Stimulated activated effector memory CD8-positive, alpha-beta T cell treated with anti-CD3 and anti-CD28 coated beads, Interleukin-12 subunit alpha, Interleukin-12 subunit beta, amount 100 ng/mL, for 72 hours (primary cell): ENCODE measurements around the gene ZNF622.
A peak's percentile ranks its signal among the peaks of the same experiment; 100 is the strongest.
"Not testable (repeated sequence)": the region's sequence is repeated elsewhere in the genome, so short reads cannot be mapped to it uniquely, and the experiment has no call there.

Source experiments
- ATAC-seq: fragments of 150-1000 bp; cut with Tn5 transposase; 2 replicates; pipeline ENCODE4 v1.10.0; 2021
- DNase-seq, 2 donors: peaks; one replicate each; pipeline ENCODE4 v3.0.0; 2021 to 2022; ENCODE audit warnings: low spot score in 2 of 2
- H3K27ac Mint-ChIP-seq: one replicate; pipeline ENCODE4 v1.8.0; 2022; ENCODE audit warnings: mild to moderate bottlenecking, mixed read lengths
- H3K36me3 Mint-ChIP-seq: one replicate; pipeline ENCODE4 v1.8.0; 2022; ENCODE audit warnings: mild to moderate bottlenecking, mixed read lengths
- H3K4me1 Mint-ChIP-seq: one replicate; pipeline ENCODE4 v1.8.0; 2022; ENCODE audit warnings: mixed read lengths
- H3K4me3 Mint-ChIP-seq: one replicate; pipeline ENCODE4 v1.8.0; 2022; ENCODE audit warnings: mild to moderate bottlenecking, mixed read lengths
- H3K9me3 Mint-ChIP-seq: one replicate; pipeline ENCODE4 v1.8.0; 2022; ENCODE audit warnings: mixed read lengths

ZNF622 gene

DNA sequence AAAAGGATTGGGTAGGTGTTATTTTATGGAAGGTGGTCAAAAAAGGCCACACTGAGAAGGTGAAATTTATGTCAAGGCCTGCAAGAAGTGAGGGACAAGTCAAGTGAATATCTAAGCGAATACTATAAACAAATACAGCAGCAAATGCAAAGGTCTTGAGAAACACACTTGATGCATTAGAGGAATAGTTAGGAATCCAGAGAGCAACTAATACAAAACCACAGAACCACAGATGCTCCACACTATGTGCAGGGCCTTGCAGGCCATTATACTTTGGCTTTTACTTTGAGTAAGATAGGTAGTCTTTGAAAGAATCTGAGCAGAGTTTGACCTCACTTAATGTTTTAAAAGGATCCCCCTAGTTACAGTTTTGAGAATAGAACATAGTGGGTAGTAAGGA is 4.6 kb downstream of the ZNF622 start:
- H3K27ac Mint-ChIP-seq, result peak overlapping the region; percentile 51
- ATAC-seq, result no peak
- DNase-seq, result no peak
- no peaks in the 10 kb centered on the region for H3K9me3 Mint-ChIP-seq
- peak overlapping the region; percentile 10 for H3K4me3 Mint-ChIP-seq
- peaks cover 75% of the 10 kb centered on the region for H3K4me1 Mint-ChIP-seq
- H3K36me3 Mint-ChIP-seq, result peaks cover 97% of the 10 kb centered on the region

DNA sequence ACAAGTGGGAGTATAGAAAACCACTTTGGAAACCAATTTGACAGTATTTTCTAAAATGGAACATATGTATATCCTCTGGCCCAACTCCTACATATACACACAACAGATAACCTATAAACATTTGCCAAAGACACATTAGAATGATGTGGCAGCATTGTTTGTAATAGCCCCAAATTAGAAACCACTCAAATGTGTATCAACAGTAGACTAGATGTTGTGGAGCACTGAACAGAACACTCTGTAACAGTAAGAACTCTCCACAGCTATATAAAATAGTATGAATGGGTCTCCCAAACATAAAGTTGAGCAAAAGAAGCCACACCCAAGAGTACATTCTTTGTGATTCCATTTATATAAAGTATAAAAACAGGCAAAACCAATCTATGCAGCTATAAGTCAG is 6.1 kb downstream of the ZNF622 start:
- Mint-ChIP-seq H3K27ac (peak overlapping the region; percentile 27), H3K36me3 (peaks cover 98% of the 10 kb centered on the region), H3K4me3 (no peak overlapping the region)

DNA sequence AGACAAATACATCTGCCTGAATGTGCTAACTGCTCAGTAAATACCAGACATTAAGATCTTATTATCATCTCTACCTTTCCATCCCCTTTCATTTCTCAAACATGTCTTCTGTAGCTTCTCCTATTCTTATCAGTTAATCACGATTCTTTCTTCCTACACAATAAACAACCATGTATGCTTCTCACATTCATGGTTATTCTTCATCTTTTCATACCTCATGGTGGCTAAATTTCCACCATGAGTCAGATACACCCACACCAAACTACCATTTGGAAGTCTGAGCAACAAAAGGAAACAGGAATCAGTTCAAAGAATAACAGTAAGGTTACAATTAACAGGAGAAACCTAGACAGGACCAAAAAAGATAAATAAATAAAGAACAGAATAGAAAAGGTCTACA is 7.7 kb downstream of the ZNF622 start:
- Mint-ChIP-seq H3K9me3 (no peaks in the 10 kb centered on the region), H3K27ac (peak overlapping the region; percentile 2), H3K4me3 (peak overlapping the region; percentile 1), H3K4me1 (peaks cover 51% of the 10 kb centered on the region), H3K36me3 (peaks cover 100% of the 10 kb centered on the region)
- no peak for DNase-seq
- peak; percentile 64 for ATAC-seq

More for the DNA sequence above, 6.1 kb downstream of the ZNF622 start:
- ATAC-seq (peak; percentile 68), DNase-seq (no peak)
- Mint-ChIP-seq H3K9me3 (no peaks in the 10 kb centered on the region), H3K4me1 (peaks cover 63% of the 10 kb centered on the region)

DNA sequence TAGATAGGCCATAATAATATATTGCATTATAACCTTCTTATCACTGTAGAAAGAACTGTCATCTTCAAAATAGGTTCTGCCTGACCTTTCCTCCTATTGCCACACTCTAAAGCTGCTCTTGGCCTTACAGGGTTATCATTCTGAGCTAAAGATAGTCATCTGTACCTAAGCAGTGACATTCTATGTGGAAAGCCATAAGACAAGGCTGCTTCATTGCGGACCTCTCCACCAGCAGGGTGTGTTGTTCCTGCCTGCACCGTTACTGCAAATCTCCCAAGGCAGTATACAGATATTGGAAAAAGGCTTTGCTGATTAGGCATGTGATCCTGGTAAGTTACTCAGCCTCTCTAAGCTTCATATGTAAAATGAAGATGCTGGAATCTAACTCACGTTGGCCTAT is 8.1 kb downstream of the ZNF622 start:
- Mint-ChIP-seq H3K9me3 (no peaks in the 10 kb centered on the region), H3K4me3 (peak overlapping the region; percentile 1), H3K27ac (peak overlapping the region; percentile 2), H3K4me1 (peaks cover 51% of the 10 kb centered on the region), H3K36me3 (peaks cover 100% of the 10 kb centered on the region)
- DNase-seq (no peak), ATAC-seq (no peak)

DNA sequence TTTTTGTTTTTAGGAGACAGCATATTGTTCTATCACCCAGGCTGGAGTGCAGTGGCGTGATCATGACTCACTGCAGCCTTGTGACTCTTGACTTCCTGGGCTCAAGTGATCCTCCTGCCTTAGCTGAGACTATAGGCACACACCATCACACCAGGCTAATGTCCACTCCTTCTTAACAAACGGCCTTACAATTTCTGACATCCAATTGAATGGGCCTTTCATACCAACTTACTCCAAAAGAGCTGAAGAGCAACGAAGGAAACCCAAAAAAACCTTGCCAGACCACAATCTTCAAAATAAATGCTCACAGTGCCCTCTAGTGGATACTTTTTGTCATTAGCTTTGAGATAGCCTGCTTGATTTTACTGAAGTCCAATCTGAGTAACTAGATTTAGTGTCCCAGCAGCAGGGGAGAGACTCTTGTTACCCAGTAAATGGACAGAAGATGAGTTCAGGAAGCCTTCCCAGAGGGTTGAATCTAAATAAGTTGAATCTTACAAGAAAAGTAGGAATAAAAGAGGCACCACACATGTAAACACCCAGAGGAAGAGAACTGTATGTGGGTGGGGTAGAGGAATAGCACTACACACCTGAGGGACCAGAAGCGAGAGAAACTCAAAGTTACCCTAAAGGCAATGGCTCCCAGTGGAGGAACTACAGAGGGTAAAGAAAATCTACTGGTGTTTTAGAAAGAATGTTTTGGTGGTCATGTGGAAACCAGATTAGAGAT is 9.3 kb downstream of the ZNF622 start:
- DNase-seq, result peak in 1 of 2 donors; percentile 63
- Mint-ChIP-seq H3K4me1 (peaks cover 42% of the 10 kb centered on the region), H3K9me3 (no peaks in the 10 kb centered on the region), H3K27ac (peak overlapping the region; percentile 93), H3K4me3 (peak overlapping the region; percentile 44), H3K36me3 (peaks cover 100% of the 10 kb centered on the region)
- ATAC-seq, result peak; percentile 89

DNA sequence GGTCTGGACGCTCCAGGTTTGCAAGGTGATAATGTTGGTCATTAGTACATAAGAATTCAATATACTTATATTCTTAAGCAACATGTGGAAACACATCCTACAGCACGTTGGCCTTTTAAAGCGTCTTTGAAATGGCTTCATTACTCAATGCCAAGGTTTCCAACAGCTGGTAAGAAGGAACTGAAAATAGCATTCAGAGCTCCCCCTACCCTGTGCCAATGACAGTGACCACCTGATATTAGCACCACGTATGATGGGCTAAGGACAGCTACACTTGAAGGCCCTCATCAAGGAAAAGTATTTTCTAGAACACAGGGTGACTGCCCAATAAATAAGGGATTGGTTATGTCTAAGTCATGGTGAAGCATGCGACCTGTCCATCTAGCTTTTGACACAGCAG is 9.9 kb downstream of the ZNF622 start:
- peaks cover 100% of the 10 kb centered on the region for H3K36me3 Mint-ChIP-seq
- DNase-seq (no peak), ATAC-seq (no peak)
- H3K9me3 Mint-ChIP-seq, result no peaks in the 10 kb centered on the region
- H3K4me1 Mint-ChIP-seq, result peaks cover 36% of the 10 kb centered on the region
- peak overlapping the region; percentile 44 for H3K4me3 Mint-ChIP-seq
- H3K27ac Mint-ChIP-seq, result peak overlapping the region; percentile 93

DNA sequence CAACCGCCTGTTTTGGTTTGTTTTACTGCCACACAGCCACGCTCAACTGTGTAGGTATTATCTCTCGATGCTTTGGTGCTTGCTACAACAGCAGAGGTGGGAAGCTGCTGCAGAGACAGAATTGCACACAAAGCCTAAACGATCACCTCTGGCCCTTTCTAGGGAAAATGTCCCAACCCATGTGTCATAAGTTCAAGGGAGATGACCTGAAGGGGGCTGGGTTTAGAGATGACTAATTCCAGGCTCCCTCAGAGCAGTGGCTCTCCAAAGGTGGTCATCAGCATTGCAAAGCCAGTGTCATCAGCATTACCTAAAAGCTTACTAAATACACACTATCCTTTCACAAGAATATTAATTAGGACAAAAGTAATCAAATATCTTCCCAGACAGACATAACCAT is 10.9 kb downstream of the ZNF622 start:
- H3K27ac Mint-ChIP-seq, result no peak overlapping the region
- peaks cover 100% of the 10 kb centered on the region for H3K36me3 Mint-ChIP-seq
- DNase-seq, result no peak
- H3K4me1 Mint-ChIP-seq, result peaks cover 26% of the 10 kb centered on the region
- no peak overlapping the region for H3K4me3 Mint-ChIP-seq
- ATAC-seq, result no peak
- H3K9me3 Mint-ChIP-seq, result no peaks in the 10 kb centered on the region

DNA sequence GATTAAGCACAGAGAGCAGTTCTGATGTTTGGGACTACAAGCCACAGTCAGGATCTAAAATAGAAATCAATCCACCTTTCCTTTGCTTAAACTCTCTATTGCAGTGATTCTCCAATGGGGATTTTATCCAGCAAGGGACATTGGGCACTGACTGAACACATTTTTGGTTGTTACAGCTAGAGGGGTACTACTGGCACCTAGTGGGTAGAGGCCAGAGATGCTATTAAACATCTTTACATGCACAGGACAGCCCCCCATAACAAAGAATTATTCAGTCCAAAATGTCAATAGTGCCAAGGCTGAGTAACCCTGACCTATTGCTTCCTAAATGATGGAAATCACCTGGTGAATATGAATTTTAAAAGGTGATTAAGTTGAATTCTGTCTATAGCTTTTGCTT is 12.0 kb downstream of the ZNF622 start:
- H3K9me3 Mint-ChIP-seq, result no peaks in the 10 kb centered on the region
- H3K36me3 Mint-ChIP-seq, result peaks cover 100% of the 10 kb centered on the region
- ATAC-seq, result no peak
- H3K27ac Mint-ChIP-seq, result no peak overlapping the region
- H3K4me3 Mint-ChIP-seq, result no peak overlapping the region
- no peak for DNase-seq
- H3K4me1 Mint-ChIP-seq, result peaks cover 20% of the 10 kb centered on the region

DNA sequence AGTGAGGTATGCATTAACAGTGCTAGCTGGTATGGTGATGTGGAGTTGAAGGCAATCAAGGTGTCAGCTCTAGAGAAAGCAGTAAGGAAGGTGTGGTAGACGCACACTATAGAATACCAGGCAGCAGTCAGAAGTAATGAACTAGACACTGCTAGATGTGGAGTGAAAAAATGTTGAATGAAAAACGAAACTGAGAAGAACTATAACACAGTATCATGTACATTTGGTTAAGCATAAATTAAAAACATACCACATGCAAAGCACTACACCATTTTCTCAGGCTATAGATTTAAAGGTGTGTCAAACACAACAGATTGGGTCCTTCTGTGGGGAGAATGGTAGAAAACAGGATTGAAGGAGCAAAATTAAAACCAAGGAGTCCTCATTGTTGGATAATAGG is 15.4 kb downstream of the ZNF622 start:
- no peak overlapping the region for H3K27ac Mint-ChIP-seq
- peaks cover 95% of the 10 kb centered on the region for H3K36me3 Mint-ChIP-seq

DNA sequence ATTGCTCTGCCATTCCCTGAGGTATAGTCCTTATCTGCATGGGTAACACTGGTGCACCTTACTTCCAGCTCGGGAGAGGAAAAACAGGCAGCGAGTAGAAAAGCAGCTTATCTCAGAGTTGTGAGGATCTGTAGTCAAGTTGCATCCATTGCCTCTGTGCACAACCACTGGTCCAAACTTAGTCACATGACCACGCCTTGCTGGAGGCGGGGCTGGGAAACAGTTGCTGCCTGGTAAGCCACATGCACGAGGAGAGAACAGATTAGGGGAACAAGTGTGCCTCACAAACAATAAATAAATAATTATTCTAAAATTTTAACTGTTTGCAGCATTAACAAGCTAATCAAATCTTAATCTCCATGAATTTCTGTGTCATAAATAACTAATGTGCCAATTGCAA is 18.6 kb downstream of the ZNF622 start:
- Mint-ChIP-seq H3K36me3 (peaks cover 63% of the 10 kb centered on the region), H3K4me1 (no peaks in the 10 kb centered on the region)
- no peak for ATAC-seq

More for the DNA sequence above, 15.4 kb downstream of the ZNF622 start:
- no peak overlapping the region for H3K4me3 Mint-ChIP-seq
- no peak for DNase-seq
- no peaks in the 10 kb centered on the region for H3K9me3 Mint-ChIP-seq
- ATAC-seq, result no peak
- H3K4me1 Mint-ChIP-seq, result no peaks in the 10 kb centered on the region

DNA sequence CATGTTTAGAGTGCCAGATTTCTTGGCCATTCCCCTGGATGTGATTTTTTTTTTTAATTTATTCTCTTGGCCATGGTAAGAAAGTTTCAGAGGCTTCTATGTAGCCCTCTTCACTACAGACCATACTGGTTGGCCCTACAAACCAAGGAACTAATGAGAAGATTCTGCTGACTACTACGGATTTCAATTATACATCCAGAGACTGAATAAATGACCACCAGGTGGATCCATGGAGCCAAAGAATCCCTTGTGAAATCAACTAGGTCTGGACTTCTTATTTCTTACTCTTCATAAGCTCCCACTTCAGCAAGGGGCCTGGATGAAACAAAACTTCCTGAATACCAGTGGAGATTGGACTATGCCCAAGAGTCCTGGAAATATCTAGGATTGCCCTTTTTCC is 27.6 kb downstream of the ZNF622 start:
- ATAC-seq (no peak), DNase-seq (no peak)
- no peak overlapping the region for H3K4me3 Mint-ChIP-seq
- no peak overlapping the region for H3K27ac Mint-ChIP-seq
- H3K9me3 Mint-ChIP-seq, result no peaks in the 10 kb centered on the region
- peaks cover 4% of the 10 kb centered on the region for H3K36me3 Mint-ChIP-seq
- H3K4me1 Mint-ChIP-seq, result no peaks in the 10 kb centered on the region

More for the DNA sequence above, 18.6 kb downstream of the ZNF622 start:
- no peak for DNase-seq
- H3K4me3 Mint-ChIP-seq, result no peak overlapping the region
- H3K27ac Mint-ChIP-seq, result no peak overlapping the region
- H3K9me3 Mint-ChIP-seq, result no peaks in the 10 kb centered on the region

DNA sequence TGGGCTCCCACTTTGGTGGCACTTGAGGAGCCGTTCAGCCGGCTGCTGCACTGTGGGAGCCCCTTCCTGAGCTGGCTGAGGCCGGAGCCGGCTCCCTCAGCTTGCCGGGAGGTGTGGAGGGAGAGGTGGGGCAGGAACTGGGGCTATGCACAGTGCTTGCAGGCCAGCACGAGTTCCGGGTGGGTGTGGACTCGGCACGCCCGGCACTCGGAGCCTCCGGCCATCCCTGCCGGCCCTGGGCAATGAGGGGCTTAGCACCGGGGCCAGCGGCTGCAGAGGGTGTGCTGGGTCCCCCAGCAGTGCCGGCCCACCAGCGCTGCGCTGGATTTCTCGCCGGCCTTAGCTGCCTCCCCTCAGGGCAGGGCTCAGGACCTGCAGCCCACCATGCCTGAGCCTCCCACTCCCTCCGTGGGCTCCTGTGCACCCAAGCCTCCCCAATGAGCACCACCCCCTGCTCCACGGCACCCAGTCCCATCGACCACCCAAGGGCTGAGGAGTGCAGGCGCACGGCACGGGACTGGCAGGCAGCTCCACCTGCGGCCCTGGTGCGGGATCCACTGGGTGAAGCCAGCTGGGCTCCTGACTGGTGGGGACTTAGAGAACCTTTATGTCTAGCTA is 29.4 kb downstream of the ZNF622 start:
- not testable (repeated sequence) for H3K4me1 Mint-ChIP-seq, H3K36me3 Mint-ChIP-seq, H3K27ac Mint-ChIP-seq, H3K9me3 Mint-ChIP-seq, ATAC-seq, DNase-seq, H3K4me3 Mint-ChIP-seq

DNA sequence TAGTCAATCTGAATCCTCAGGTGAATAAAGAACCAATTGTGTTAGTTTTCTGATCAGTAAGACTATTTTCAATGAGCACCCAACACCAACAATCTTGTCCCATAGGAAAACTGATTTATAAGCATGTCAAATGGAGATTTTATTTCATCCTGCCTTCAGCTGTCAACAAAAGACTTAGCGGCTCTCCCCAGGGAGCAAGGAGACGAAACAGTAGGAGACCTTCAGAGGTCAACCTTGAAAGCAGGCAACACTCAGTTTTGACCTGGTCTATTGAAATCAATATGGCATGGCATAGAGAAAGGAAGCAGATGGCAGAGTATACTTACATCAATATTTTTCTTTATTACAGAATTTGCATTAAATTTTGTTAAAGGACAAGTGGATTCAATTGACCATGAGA is 34.1 kb downstream of the ZNF622 start:
- ATAC-seq (no peak), DNase-seq (no peak)
- H3K27ac Mint-ChIP-seq, result no peak overlapping the region
- no peak overlapping the region for H3K4me3 Mint-ChIP-seq
- no peaks in the 10 kb centered on the region for H3K4me1 Mint-ChIP-seq
- H3K9me3 Mint-ChIP-seq, result no peaks in the 10 kb centered on the region
- no peaks in the 10 kb centered on the region for H3K36me3 Mint-ChIP-seq

DNA sequence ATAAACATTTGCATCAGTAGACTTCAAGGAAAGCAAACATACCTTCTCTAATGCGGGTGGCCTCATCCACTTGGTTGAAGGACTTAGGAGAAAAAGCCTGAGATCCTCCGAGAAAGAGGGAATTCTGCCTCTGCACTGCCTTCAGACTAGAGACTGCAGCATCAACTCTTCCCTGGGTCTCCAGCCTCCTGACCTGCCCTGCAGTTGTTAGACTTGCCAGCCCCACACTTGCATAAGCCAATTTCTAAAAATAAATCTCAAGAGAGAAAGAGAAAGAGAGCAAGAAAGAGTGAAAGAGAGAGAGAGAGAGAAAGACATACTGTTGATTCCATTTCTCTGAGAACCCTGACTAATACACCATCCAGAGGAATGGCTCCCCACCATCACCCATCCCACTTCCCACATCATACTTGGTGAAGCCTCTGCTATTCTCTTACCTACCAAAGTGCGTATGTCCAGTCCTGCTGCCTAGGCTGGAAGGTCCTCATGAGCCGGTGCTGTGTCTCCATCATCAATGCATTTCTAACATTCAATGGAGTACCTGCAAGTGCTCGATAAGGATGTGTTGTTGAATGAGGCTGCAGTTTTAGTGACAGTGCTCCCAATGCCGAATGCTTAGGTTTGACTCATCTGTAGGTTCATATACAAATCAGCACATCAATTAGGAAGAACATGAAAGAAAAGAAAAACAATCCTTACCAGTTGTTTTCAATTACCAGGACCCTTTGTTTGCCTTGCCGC is 35.1 kb downstream of the ZNF622 start:
- H3K9me3 Mint-ChIP-seq, result no peaks in the 10 kb centered on the region
- no peak for ATAC-seq
- no peak overlapping the region for H3K4me3 Mint-ChIP-seq
- no peak overlapping the region for H3K27ac Mint-ChIP-seq
- no peaks in the 10 kb centered on the region for H3K4me1 Mint-ChIP-seq
- DNase-seq, result no peak
- no peaks in the 10 kb centered on the region for H3K36me3 Mint-ChIP-seq

DNA sequence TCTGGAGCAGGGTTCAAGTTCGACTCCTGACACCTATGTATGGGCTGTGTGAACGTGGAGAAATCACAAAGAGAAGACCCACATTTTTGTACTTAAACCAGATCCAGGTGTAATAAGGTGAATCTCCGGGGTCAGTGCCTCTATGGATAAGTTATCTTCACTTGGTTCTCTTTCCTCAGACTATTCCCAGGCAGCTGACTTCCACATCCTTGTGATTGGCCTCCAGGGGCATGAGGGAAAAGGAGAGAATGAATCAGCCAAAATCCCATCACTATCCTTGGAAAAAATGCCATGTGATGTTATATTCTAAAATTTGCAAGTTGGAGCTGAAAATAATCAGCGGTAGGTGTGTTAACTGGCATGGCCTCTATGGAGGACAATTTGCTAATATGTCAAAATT is 37.2 kb downstream of the ZNF622 start:
- Mint-ChIP-seq H3K9me3 (no peaks in the 10 kb centered on the region), H3K4me1 (no peaks in the 10 kb centered on the region), H3K4me3 (no peak overlapping the region), H3K36me3 (no peaks in the 10 kb centered on the region), H3K27ac (no peak overlapping the region)
- DNase-seq (no peak), ATAC-seq (no peak)

DNA sequence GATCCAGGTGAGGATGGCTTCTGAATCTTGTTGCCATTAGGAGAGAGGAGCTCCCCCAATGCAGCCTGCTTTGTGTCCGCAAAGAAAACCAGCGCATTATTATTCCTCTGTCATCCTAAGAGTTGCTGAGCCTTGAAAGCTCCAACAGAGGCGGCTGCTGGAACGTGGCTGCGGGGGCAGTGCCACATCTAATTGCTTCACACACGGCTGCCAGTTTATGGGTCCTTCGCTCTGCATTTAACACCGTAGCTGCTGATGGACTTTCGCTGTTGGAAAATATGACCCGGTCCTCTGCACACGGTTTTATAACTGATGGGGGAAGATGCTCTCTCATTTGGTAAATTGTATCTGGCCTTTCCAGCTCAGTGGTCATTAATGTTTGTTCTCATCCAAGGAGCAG is 38.0 kb downstream of the ZNF622 start:
- no peaks in the 10 kb centered on the region for H3K4me1 Mint-ChIP-seq
- no peak for DNase-seq

More for the DNA sequence above, 38.0 kb downstream of the ZNF622 start:
- no peak overlapping the region for H3K27ac Mint-ChIP-seq
- no peak overlapping the region for H3K4me3 Mint-ChIP-seq
- no peaks in the 10 kb centered on the region for H3K36me3 Mint-ChIP-seq
- H3K9me3 Mint-ChIP-seq, result no peaks in the 10 kb centered on the region
- ATAC-seq, result no peak
